ENCODE results near the gene ARL8B.

ARL8B gene

GRCh38 chr3:5213574-5213966, 91.5 kb downstream of the ARL8B start:
- H2BK120ac ChIP-seq (ENCODE audit: low read depth, low read length): no peak overlapping the region
- no peak overlapping the region for H3K27ac ChIP-seq (ENCODE audit: low read depth, low read length)
- no peaks in the 10 kb centered on the region for H3K27me3 ChIP-seq (ENCODE audit: insufficient read depth, low read length, poor library complexity)
- no peak overlapping the region for H3K4me3 ChIP-seq (ENCODE audit: low read length)
- no peaks in the 10 kb centered on the region for H3K4me1 ChIP-seq (ENCODE audit: control insufficient read depth, low read depth, low read length)
- DNase-seq: peak; percentile 49
- no peaks in the 10 kb centered on the region for H3K79me1 ChIP-seq (ENCODE audit: low read length)
- no peak overlapping the region for H3K18ac ChIP-seq (ENCODE audit: low read length)
- no peak overlapping the region for H4K5ac ChIP-seq (ENCODE audit: low read length)
- H3K4ac ChIP-seq (ENCODE audit: low read depth, low read length): no peak overlapping the region
- no CpG with 5 or more reads among the region's 7 CpGs for WGBS (ENCODE audit: extremely low coverage, insufficient coverage, low lambda C conversion rate)
- no peak overlapping the region for H3K23ac ChIP-seq (ENCODE audit: low read length)
- H3K9ac ChIP-seq (ENCODE audit: low read length): no peak overlapping the region
- H3K36me3 ChIP-seq (ENCODE audit: control insufficient read depth, insufficient read depth, low read length): peaks cover 17% of the 10 kb centered on the region
- no peak overlapping the region for H3K56ac ChIP-seq (ENCODE audit: low read length)
- no peak overlapping the region for H2BK5ac ChIP-seq (ENCODE audit: low read length)
- H3K79me2 ChIP-seq (ENCODE audit: control insufficient read depth, insufficient read depth, low read length): no peaks in the 10 kb centered on the region
- H4K8ac ChIP-seq (ENCODE audit: low read depth, low read length): no peak overlapping the region
- H3K4me2 ChIP-seq (ENCODE audit: low read length): no peak overlapping the region
- no peak overlapping the region for H2BK15ac ChIP-seq (replicated peaks; ENCODE audit: low read depth)
- H2AK5ac ChIP-seq (ENCODE audit: low read length): no peak overlapping the region

GRCh38 chr3:5214352-5214751, 92.3 kb downstream of the ARL8B start:
- Histone ChIP-seq H3K79me1 (ENCODE audit: low read length) (no peaks in the 10 kb centered on the region), H3K4me1 (ENCODE audit: control insufficient read depth, low read depth, low read length) (no peaks in the 10 kb centered on the region), H2BK120ac (ENCODE audit: low read depth, low read length) (no peak overlapping the region), H3K56ac (ENCODE audit: low read length) (no peak overlapping the region), H3K18ac (ENCODE audit: low read length) (no peak overlapping the region), H3K36me3 (ENCODE audit: control insufficient read depth, insufficient read depth, low read length) (peaks cover 17% of the 10 kb centered on the region), H2BK15ac (replicated peaks; ENCODE audit: low read depth) (no peak overlapping the region), H4K8ac (ENCODE audit: low read depth, low read length) (no peak overlapping the region), H3K9ac (ENCODE audit: low read length) (no peak overlapping the region), H4K5ac (ENCODE audit: low read length) (no peak overlapping the region), H3K4ac (ENCODE audit: low read depth, low read length) (no peak overlapping the region), H3K27me3 (ENCODE audit: insufficient read depth, low read length, poor library complexity) (no peaks in the 10 kb centered on the region), H3K79me2 (ENCODE audit: control insufficient read depth, insufficient read depth, low read length) (no peaks in the 10 kb centered on the region), H3K23ac (ENCODE audit: low read length) (no peak overlapping the region), H3K4me2 (ENCODE audit: low read length) (no peak overlapping the region), H2BK5ac (ENCODE audit: low read length) (no peak overlapping the region), H3K27ac (ENCODE audit: low read depth, low read length) (no peak overlapping the region), H3K4me3 (ENCODE audit: low read length) (no peak overlapping the region), H2AK5ac (ENCODE audit: low read length) (no peak overlapping the region)
- DNase-seq: no peak
- WGBS (ENCODE audit: extremely low coverage, insufficient coverage, low lambda C conversion rate): no CpG with 5 or more reads among the region's 9 CpGs

GRCh38 chr3:5217824-5218595, 95.9 kb downstream of the ARL8B start:
- Histone ChIP-seq H4K8ac (ENCODE audit: low read depth, low read length) (no peak overlapping the region), H2AK5ac (ENCODE audit: low read length) (no peak overlapping the region), H2BK5ac (ENCODE audit: low read length) (no peak overlapping the region), H4K5ac (ENCODE audit: low read length) (no peak overlapping the region), H3K79me2 (ENCODE audit: control insufficient read depth, insufficient read depth, low read length) (no peaks in the 10 kb centered on the region), H3K4me3 (ENCODE audit: low read length) (no peak overlapping the region), H3K27ac (ENCODE audit: low read depth, low read length) (no peak overlapping the region), H2BK120ac (ENCODE audit: low read depth, low read length) (no peak overlapping the region), H3K27me3 (ENCODE audit: insufficient read depth, low read length, poor library complexity) (no peaks in the 10 kb centered on the region), H3K56ac (ENCODE audit: low read length) (no peak overlapping the region), H3K18ac (ENCODE audit: low read length) (no peak overlapping the region), H3K4ac (ENCODE audit: low read depth, low read length) (no peak overlapping the region), H3K9ac (ENCODE audit: low read length) (no peak overlapping the region), H3K23ac (ENCODE audit: low read length) (no peak overlapping the region), H2BK15ac (replicated peaks; ENCODE audit: low read depth) (no peak overlapping the region), H3K4me2 (ENCODE audit: low read length) (no peak overlapping the region), H3K79me1 (ENCODE audit: low read length) (no peaks in the 10 kb centered on the region), H3K4me1 (ENCODE audit: control insufficient read depth, low read depth, low read length) (no peaks in the 10 kb centered on the region), H3K36me3 (ENCODE audit: control insufficient read depth, insufficient read depth, low read length) (peaks cover 14% of the 10 kb centered on the region)
- no CpG with 5 or more reads among the region's 9 CpGs for WGBS (ENCODE audit: extremely low coverage, insufficient coverage, low lambda C conversion rate)
- DNase-seq: no peak

- no peak overlapping the region for H3K27ac ChIP-seq (ENCODE audit: low read depth, low read length)
- WGBS (ENCODE audit: extremely low coverage, insufficient coverage, low lambda C conversion rate): no CpG with 5 or more reads among the region's 5 CpGs
Observed at GRCh38 chr3:5218815-5219214, 96.7 kb downstream of the ARL8B start.

GRCh38 chr3:5219216-5219615, 97.1 kb downstream of the ARL8B start:
- Histone ChIP-seq H3K9ac (ENCODE audit: low read length) (no peak overlapping the region), H3K23ac (ENCODE audit: low read length) (no peak overlapping the region), H3K27me3 (ENCODE audit: insufficient read depth, low read length, poor library complexity) (no peaks in the 10 kb centered on the region), H3K18ac (ENCODE audit: low read length) (no peak overlapping the region), H3K4me2 (ENCODE audit: low read length) (no peak overlapping the region), H2BK5ac (ENCODE audit: low read length) (no peak overlapping the region), H3K4me1 (ENCODE audit: control insufficient read depth, low read depth, low read length) (no peaks in the 10 kb centered on the region), H2BK120ac (ENCODE audit: low read depth, low read length) (no peak overlapping the region), H3K4ac (ENCODE audit: low read depth, low read length) (no peak overlapping the region), H2AK5ac (ENCODE audit: low read length) (no peak overlapping the region), H3K79me2 (ENCODE audit: control insufficient read depth, insufficient read depth, low read length) (no peaks in the 10 kb centered on the region), H2BK15ac (replicated peaks; ENCODE audit: low read depth) (no peak overlapping the region), H3K79me1 (ENCODE audit: low read length) (no peaks in the 10 kb centered on the region), H3K27ac (ENCODE audit: low read depth, low read length) (no peak overlapping the region), H4K8ac (ENCODE audit: low read depth, low read length) (no peak overlapping the region), H3K56ac (ENCODE audit: low read length) (no peak overlapping the region), H3K4me3 (ENCODE audit: low read length) (no peak overlapping the region), H3K36me3 (ENCODE audit: control insufficient read depth, insufficient read depth, low read length) (peaks cover 11% of the 10 kb centered on the region), H4K5ac (ENCODE audit: low read length) (no peak overlapping the region)
- DNase-seq: no peak
- no CpG with 5 or more reads among the region's 4 CpGs for WGBS (ENCODE audit: extremely low coverage, insufficient coverage, low lambda C conversion rate)

More at GRCh38 chr3:5218815-5219214, 96.7 kb downstream of the ARL8B start:
- H3K4ac ChIP-seq (ENCODE audit: low read depth, low read length): no peak overlapping the region
- no peak overlapping the region for H3K4me2 ChIP-seq (ENCODE audit: low read length)
- no peak overlapping the region for H3K9ac ChIP-seq (ENCODE audit: low read length)
- no peak overlapping the region for H4K5ac ChIP-seq (ENCODE audit: low read length)
- no peak overlapping the region for H3K18ac ChIP-seq (ENCODE audit: low read length)
- H3K23ac ChIP-seq (ENCODE audit: low read length): no peak overlapping the region
- H2BK15ac ChIP-seq (replicated peaks; ENCODE audit: low read depth): no peak overlapping the region
- H2BK120ac ChIP-seq (ENCODE audit: low read depth, low read length): no peak overlapping the region
- H3K79me2 ChIP-seq (ENCODE audit: control insufficient read depth, insufficient read depth, low read length): no peaks in the 10 kb centered on the region
- no peak overlapping the region for H3K56ac ChIP-seq (ENCODE audit: low read length)
- DNase-seq: no peak
- no peaks in the 10 kb centered on the region for H3K79me1 ChIP-seq (ENCODE audit: low read length)
- no peak overlapping the region for H2AK5ac ChIP-seq (ENCODE audit: low read length)
- no peak overlapping the region for H3K4me3 ChIP-seq (ENCODE audit: low read length)
- no peak overlapping the region for H2BK5ac ChIP-seq (ENCODE audit: low read length)
- no peaks in the 10 kb centered on the region for H3K4me1 ChIP-seq (ENCODE audit: control insufficient read depth, low read depth, low read length)
- H3K36me3 ChIP-seq (ENCODE audit: control insufficient read depth, insufficient read depth, low read length): peaks cover 11% of the 10 kb centered on the region
- no peak overlapping the region for H4K8ac ChIP-seq (ENCODE audit: low read depth, low read length)
- no peaks in the 10 kb centered on the region for H3K27me3 ChIP-seq (ENCODE audit: insufficient read depth, low read length, poor library complexity)

- no peak overlapping the region for H3K9ac ChIP-seq (ENCODE audit: low read length)
- H3K4me3 ChIP-seq (ENCODE audit: low read length): no peak overlapping the region
- H2BK15ac ChIP-seq (replicated peaks; ENCODE audit: low read depth): no peak overlapping the region
- no peak overlapping the region for H3K23ac ChIP-seq (ENCODE audit: low read length)
- H3K36me3 ChIP-seq (ENCODE audit: control insufficient read depth, insufficient read depth, low read length): peaks cover 7% of the 10 kb centered on the region
- no peak overlapping the region for H3K56ac ChIP-seq (ENCODE audit: low read length)
- no peak overlapping the region for H2BK5ac ChIP-seq (ENCODE audit: low read length)
- no peak overlapping the region for H3K27ac ChIP-seq (ENCODE audit: low read depth, low read length)
- no peak overlapping the region for H4K8ac ChIP-seq (ENCODE audit: low read depth, low read length)
- H3K79me1 ChIP-seq (ENCODE audit: low read length): no peaks in the 10 kb centered on the region
- H3K4me2 ChIP-seq (ENCODE audit: low read length): no peak overlapping the region
- no peaks in the 10 kb centered on the region for H3K79me2 ChIP-seq (ENCODE audit: control insufficient read depth, insufficient read depth, low read length)
- H3K27me3 ChIP-seq (ENCODE audit: insufficient read depth, low read length, poor library complexity): no peaks in the 10 kb centered on the region
- H3K4ac ChIP-seq (ENCODE audit: low read depth, low read length): no peak overlapping the region
- no peak overlapping the region for H2BK120ac ChIP-seq (ENCODE audit: low read depth, low read length)
- H3K18ac ChIP-seq (ENCODE audit: low read length): no peak overlapping the region
- no peak for DNase-seq
- WGBS (ENCODE audit: extremely low coverage, insufficient coverage, low lambda C conversion rate): no CpG with 5 or more reads among the region's 5 CpGs
- no peaks in the 10 kb centered on the region for H3K4me1 ChIP-seq (ENCODE audit: control insufficient read depth, low read depth, low read length)
- H4K5ac ChIP-seq (ENCODE audit: low read length): no peak overlapping the region
- no peak overlapping the region for H2AK5ac ChIP-seq (ENCODE audit: low read length)
Observed at GRCh38 chr3:5220193-5220592, 98.1 kb downstream of the ARL8B start.

All from mesendoderm (in vitro differentiated cells).